DMS153 treated with DMSO at 0.1 percent for 48 hours (cell line): ENCODE results near the gene ALDH16A1.
A peak's percentile ranks its signal among the peaks of the same experiment; 100 is the strongest.

Experiments used
- DNase-seq: peaks from one replicate; lab custom pipeline; 2025; ENCODE audit not compliant: unreplicated experiment; lab: John Stamatoyannopoulos, UW

The ALDH16A1 gene

GRCh38 chr19:49487277-49488045 lies 34.4 kb downstream of the ALDH16A1 start, which contains the start of gene RPL13A:
Gene RPL13A, plus strand, starts transcription at chr19:49487608. Its CDS starts 22 bp downstream, at chr19:49487630.
- peak; percentile 98 for DNase-seq

GRCh38 chr19:49488046-49488862 lies 35.2 kb downstream of the ALDH16A1 start:
- no peak for DNase-seq

DNA sequence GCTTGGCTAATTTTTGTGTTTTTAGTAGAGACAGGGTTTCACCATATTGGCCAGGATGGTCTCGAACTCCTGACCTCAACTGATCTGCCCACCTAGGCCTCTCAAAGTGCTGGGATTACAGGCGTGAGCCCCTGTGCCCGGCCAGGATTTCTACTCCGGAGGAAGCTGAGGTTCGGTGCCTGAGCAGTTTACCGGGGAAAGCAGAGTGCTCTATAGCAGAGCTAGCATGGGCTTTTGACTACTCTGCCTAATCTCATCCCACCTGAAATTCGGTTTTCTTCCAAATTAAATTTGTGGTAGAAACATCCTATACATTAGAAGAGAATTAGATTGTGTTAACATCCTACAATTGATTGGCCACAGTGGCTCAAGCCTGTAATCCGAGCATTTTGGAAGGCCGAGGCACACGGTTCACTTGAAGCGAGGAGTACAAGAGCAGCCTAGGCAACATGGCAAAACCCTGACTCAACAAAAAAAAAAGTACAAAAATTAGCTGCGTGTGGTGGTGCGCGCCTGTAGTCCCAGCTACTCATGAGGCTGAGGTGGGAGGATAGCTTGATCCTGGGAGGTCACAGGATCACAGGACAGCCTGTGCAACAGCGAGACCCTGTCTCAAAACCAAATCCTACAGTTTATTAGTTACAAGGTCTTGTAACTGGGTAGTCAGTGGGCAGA lies 36.0 kb downstream of the ALDH16A1 start:
- no peak for DNase-seq

- DNase-seq: no peak
Measured at GRCh38 chr19:49489601-49490167, 36.7 kb downstream of the ALDH16A1 start.

DNA sequence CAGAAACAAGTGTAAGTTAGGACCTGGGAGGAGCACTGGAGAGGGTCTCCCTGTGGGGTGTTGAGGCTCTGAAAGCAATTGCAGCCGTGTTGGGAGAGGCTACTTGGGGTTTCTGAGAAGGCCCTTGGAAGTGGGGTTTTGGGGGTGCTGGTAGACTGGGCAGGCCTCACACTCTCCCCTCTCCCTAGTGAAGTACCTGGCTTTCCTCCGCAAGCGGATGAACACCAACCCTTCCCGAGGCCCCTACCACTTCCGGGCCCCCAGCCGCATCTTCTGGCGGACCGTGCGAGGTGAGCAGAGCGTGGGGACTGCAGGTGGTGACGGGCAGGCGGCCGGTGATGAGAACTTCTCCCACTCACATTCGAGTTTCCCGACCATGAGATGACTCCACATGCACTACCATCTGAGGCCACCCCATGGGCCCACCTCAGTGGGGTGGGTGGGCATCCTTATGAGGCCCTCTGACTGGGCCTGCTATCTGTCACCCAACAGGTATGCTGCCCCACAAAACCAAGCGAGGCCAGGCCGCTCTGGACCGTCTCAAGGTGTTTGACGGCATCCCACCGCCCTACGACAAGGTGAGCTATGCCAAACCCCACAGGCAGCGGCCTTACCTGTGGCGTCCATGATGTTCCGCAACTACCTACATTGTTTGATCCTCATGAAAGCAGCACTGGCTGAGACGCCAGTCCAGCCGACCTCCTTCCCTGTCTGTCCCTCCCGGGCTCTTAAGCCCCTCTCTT lies 37.4 kb downstream of the ALDH16A1 start:
- DNase-seq: no peak

DNA sequence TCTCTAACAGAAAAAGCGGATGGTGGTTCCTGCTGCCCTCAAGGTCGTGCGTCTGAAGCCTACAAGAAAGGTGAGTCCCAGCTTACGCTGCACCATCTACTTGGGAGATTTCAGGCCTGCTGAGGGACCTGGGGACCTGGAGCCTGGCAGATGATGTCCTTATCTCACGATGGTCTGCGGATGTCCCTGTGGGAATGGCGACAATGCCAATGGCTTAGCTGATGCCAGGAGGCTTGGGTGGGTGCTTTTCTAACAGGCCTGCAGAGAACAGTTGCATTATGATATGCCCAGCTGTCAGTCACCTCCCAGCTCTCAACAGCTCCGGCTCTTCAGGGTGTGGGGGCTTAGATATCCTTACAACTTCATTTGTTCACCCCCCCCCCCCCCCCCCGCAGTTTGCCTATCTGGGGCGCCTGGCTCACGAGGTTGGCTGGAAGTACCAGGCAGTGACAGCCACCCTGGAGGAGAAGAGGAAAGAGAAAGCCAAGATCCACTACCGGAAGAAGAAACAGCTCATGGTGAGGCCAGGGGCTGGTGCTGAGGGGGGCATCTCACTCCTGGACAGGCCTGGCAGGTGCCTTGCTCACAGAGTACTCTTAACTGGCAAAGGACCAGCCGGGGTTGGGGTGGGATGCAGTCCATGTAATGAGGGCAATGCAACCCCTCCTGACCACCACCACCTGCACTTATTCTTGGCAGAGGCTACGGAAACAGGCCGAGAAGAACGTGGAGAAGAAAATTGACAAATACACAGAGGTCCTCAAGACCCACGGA lies 38.2 kb downstream of the ALDH16A1 start:
- no peak for DNase-seq

DNA sequence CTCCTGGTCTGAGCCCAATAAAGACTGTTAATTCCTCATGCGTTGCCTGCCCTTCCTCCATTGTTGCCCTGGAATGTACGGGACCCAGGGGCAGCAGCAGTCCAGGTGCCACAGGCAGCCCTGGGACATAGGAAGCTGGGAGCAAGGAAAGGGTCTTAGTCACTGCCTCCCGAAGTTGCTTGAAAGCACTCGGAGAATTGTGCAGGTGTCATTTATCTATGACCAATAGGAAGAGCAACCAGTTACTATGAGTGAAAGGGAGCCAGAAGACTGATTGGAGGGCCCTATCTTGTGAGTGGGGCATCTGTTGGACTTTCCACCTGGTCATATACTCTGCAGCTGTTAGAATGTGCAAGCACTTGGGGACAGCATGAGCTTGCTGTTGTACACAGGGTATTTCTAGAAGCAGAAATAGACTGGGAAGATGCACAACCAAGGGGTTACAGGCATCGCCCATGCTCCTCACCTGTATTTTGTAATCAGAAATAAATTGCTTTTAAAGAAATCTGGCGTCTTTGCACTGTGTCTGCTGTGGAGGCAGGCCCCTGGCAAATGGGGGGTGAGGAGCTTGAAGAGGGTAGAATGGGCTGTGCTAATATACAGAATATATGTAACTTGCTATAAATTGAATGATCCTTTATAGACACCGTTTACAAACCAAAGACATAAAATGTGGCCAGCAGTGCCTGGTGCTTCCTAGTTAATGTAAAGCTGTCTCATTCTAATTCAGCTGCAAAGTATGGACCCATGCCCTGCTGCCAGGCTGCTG lies 39.0 kb downstream of the ALDH16A1 start:
- DNase-seq: no peak

- no peak for DNase-seq
Measured at GRCh38 chr19:49492573-49493405, 39.8 kb downstream of the ALDH16A1 start.

DNA sequence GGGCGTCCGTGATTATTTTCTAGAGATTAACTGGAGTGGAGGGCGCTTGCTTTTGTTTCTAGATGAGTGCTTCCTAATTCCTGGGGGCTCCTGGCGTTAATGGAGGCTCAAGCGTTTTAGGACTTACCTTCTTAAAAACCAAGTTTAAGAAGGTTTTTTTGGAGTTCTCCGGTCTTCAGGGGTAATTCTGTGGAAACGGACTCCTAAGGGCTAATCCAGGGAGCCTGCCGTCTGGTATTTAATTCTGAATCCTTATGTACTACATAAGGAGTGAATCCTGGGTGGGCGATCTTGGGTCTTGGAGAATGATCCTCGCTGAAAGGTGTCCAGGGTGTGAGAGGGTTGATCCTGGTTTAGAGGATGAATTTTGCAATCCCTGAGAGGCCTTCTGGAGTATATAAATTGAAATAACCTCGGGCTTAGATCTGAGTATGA lies 43.6 kb downstream of the ALDH16A1 start:
- no peak for DNase-seq

DNA sequence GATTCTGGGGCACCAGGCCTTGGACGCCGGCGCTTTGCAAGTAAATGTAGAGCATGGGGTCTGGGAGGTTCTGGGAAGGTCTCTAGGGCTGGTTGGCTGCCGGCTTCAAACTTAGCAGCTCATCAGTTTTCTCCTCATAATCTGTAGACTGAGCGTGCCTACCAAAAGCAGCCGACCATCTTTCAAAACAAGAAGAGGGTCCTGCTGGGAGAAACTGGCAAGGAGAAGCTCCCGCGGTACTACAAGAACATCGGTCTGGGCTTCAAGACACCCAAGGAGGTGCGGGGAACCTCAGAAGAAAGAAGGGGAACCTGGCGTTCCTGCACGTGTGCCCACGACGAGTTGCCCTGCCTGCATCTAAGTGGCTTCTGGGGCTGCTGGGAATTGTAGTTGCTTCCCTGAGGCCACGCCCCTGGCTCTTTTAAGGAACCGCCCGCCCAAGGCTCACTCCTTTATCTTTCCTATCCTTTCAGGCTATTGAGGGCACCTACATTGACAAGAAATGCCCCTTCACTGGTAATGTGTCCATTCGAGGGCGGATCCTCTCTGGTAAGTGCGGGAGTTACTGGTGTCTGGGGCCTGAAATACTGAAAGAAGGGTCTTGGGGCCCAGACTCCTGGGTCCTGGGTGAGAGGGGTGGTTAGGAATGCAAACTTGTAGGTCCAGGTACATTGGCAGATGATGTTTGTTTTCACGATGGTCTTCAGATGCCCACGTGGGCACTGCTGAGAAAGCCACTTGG lies 44.2 kb downstream of the ALDH16A1 start:
- no peak for DNase-seq

GRCh38 chr19:49497789-49498103 lies 44.7 kb downstream of the ALDH16A1 start:
- DNase-seq: no peak

DNA sequence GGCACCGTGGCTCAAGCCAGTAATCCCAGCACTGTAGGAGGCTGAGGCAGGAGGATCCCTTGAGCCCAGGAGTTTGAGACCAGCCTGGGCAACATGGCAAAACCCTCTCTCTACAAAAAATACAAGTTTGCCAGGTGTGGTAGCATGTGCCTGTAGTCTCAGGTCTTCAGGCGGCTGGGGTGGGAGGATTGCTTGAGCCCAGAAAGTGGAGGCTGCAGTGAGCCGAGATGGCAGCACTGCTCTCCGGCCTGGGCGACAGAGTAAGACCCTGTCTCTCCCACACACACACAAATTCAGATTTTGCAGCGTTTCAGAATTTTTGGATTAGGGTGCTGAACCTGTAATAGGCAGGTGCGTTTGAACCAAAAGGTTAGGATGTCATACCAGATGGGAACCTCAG lies 45.5 kb downstream of the ALDH16A1 start:
- DNase-seq: no peak

GRCh38 chr19:49499030-49499670 lies 46.1 kb downstream of the ALDH16A1 start:
- no peak for DNase-seq

- DNase-seq: peak; percentile 52
Measured at GRCh38 chr19:49502866-49503581, 50.0 kb downstream of the ALDH16A1 start.

DNA sequence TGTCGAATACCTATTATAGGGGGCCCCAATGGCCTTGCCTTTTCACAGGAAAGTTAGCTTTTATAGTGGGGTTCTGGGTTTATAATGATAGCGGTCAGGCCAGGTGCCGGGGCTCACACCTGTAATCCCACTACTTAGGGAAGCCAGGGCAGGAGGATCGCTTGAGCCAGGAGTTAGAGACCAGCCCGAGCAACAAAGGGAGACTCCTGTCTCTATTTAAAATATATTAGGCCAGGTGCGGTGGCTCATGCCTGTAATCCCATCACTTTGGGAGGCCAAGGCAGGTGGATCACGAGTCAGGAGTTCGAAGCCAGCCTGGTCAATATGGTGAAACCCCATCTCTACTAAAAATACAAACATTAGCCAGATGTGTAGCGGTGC lies 50.5 kb downstream of the ALDH16A1 start:
- no peak for DNase-seq

DNA sequence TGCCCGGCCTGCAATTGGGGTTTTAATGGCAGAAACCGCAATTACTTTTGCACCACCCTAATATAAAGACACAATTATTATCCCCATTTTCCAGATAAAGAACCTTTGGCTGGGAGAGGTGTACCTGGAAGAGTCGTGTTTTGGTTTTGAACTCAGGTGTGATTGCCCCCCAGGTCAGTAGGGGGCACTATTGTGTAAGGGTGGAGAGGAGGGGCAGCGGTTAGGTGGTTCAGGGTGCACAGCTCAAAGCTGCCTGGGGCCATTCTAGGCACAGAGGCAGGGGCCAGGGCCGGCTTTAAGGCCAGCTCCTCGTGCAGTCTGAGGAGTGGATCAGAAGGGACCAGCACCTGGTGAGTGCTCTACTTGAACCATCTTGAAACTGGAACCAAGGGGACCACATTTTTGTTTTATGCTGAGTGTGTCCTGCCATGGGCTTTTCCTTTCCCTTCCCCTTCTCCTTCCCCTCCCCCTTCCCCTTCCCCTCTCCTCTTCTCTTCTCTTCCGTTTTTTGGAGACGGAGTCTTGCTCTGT lies 53.6 kb downstream of the ALDH16A1 start:
- peak; percentile 47 for DNase-seq
